H9 (cell line): ENCODE data around the gene PPFIBP1. TPM values are rescaled to one million over a fixed set of nuclear protein-coding genes. Genes with fewer than 3 reads are reported as not detected.

Experiments used
- DNase-seq: peaks from one replicate; pipeline ENCODE4 v3.0.0-alpha.2; 2017
- H2AFZ ChIP-seq: one replicate; pipeline ENCODE4 v1.6.1; 2013; ENCODE audit warnings: mild to moderate bottlenecking, low read length, control low read depth, moderate library complexity
- H2AK5ac ChIP-seq: 2 replicates; pipeline ENCODE4 v1.6.1; 2013; ENCODE audit warnings: low read length, control low read depth, mixed read lengths; ENCODE audit not compliant: insufficient read length
- H2BK120ac ChIP-seq: one replicate; pipeline ENCODE4 v1.6.1; 2013; ENCODE audit warnings: low read depth, mild to moderate bottlenecking, low read length, control low read depth, inconsistent platforms; ENCODE audit not compliant: poor library complexity, severe bottlenecking
- H2BK12ac ChIP-seq: 2 replicates; pipeline ENCODE4 v1.6.1; 2013; ENCODE audit warnings: low read length, control low read depth, mixed read lengths, low read depth; ENCODE audit not compliant: insufficient read length
- H2BK15ac ChIP-seq: 2 replicates; pipeline ENCODE4 v1.6.1; 2013; ENCODE audit warnings: low read depth, low read length, control low read depth
- H2BK20ac ChIP-seq: one replicate; pipeline ENCODE4 v1.6.1; 2013; ENCODE audit warnings: low read depth, mild to moderate bottlenecking, low read length, control low read depth, inconsistent platforms; ENCODE audit not compliant: poor library complexity, severe bottlenecking
- H2BK5ac ChIP-seq: 2 replicates; pipeline ENCODE4 v1.6.1; 2013; ENCODE audit warnings: low read length, control low read depth, mixed read lengths; ENCODE audit not compliant: insufficient read length
- H3K14ac ChIP-seq: 2 replicates; pipeline ENCODE4 v1.6.1; 2013; ENCODE audit warnings: low read length, control low read depth; ENCODE audit not compliant: insufficient read depth
- H3K18ac ChIP-seq: 2 replicates; pipeline ENCODE4 v1.6.1; 2013; ENCODE audit warnings: low read depth, mild to moderate bottlenecking, mixed read lengths, low read length, control low read depth; ENCODE audit not compliant: insufficient read length
- H3K23ac ChIP-seq: 2 replicates; pipeline ENCODE4 v1.6.1; 2013; ENCODE audit warnings: low read length, control low read depth, mixed read lengths, low read depth; ENCODE audit not compliant: insufficient read length
- H3K23me2 ChIP-seq: 2 replicates; pipeline ENCODE4 v1.6.1; 2013; ENCODE audit warnings: low read depth, mild to moderate bottlenecking, mixed read lengths, low read length, control low read depth; ENCODE audit not compliant: insufficient read length, poor library complexity, severe bottlenecking
- H3K27ac ChIP-seq: 2 replicates; pipeline ENCODE4 v1.5.1; 2013; ENCODE audit warnings: low read length, control low read depth, mixed read lengths, low read depth; ENCODE audit not compliant: insufficient read length
- H3K27me3 ChIP-seq: 2 replicates; pipeline ENCODE4 v1.6.1; 2013; ENCODE audit warnings: low read length, control low read depth, inconsistent platforms; ENCODE audit not compliant: insufficient read depth
- H3K4ac ChIP-seq: 2 replicates; pipeline ENCODE4 v1.6.1; 2013; ENCODE audit warnings: low read depth, mild to moderate bottlenecking, control low read depth, inconsistent platforms, low read length, moderate library complexity
- H3K4me1 ChIP-seq: 2 replicates; pipeline ENCODE4 v1.6.1; 2013; ENCODE audit warnings: low read length, control low read depth, inconsistent platforms; ENCODE audit not compliant: insufficient read depth
- H3K4me2 ChIP-seq: 2 replicates; pipeline ENCODE4 v1.6.1; 2013; ENCODE audit warnings: low read length, control low read depth, mixed read lengths; ENCODE audit not compliant: insufficient read length, insufficient read depth
- H3K56ac ChIP-seq: 2 replicates; pipeline ENCODE4 v1.6.1; 2013; ENCODE audit warnings: low read depth, mild to moderate bottlenecking, mixed read lengths, low read length, control low read depth; ENCODE audit not compliant: insufficient read length
- H3K79me1 ChIP-seq: 2 replicates; pipeline ENCODE4 v1.6.1; 2013; ENCODE audit warnings: low read depth, mild to moderate bottlenecking, moderate library complexity, low read length, control low read depth, inconsistent platforms; ENCODE audit not compliant: insufficient read depth, poor library complexity, severe bottlenecking
- H3K79me2 ChIP-seq: 2 replicates; pipeline ENCODE4 v1.6.1; 2013; ENCODE audit warnings: low read length, control low read depth, inconsistent platforms; ENCODE audit not compliant: insufficient read depth
- H3K9ac ChIP-seq: 2 replicates; pipeline ENCODE4 v1.6.1; 2013; ENCODE audit warnings: low read length, control low read depth, mixed read lengths; ENCODE audit not compliant: insufficient read length; ENCODE audit errors: extremely low read depth
- H3K9me3 ChIP-seq: one replicate; pipeline ENCODE4 v1.6.1; 2013; ENCODE audit warnings: low read depth, low read length, inconsistent platforms; ENCODE audit not compliant: control insufficient read depth
- H3T11ph ChIP-seq: one replicate; pipeline ENCODE4 v1.6.1; 2013; ENCODE audit warnings: mild to moderate bottlenecking, low read length, control low read depth, inconsistent platforms
- H4K20me1 ChIP-seq: one replicate; pipeline ENCODE4 v1.6.1; 2013; ENCODE audit not compliant: control insufficient read depth, insufficient read length, insufficient read depth
- H4K5ac ChIP-seq: 2 replicates; pipeline ENCODE4 v1.6.1; 2013; ENCODE audit warnings: low read depth, mild to moderate bottlenecking, mixed read lengths, low read length, control low read depth; ENCODE audit not compliant: insufficient read length
- H4K8ac ChIP-seq: replicated peaks from 2 replicates; pipeline ENCODE4 v1.6.1; 2013; ENCODE audit warnings: low read length, control low read depth, mixed read lengths, low read depth; ENCODE audit not compliant: insufficient read length
- H4K91ac ChIP-seq: 2 replicates; pipeline ENCODE4 v1.6.1; 2013; ENCODE audit warnings: low read depth, mild to moderate bottlenecking, moderate library complexity, mixed read lengths, low read length, control low read depth; ENCODE audit not compliant: insufficient read length
- H3K27ac Mint-ChIP-seq, 3 experiments: 2 replicates in 2 of 3; 3 replicates in 1 of 3; pipeline ENCODE4 v1.8.0; 2020 to 2021; ENCODE audit warnings: mixed read lengths in 3 of 3, mild to moderate bottlenecking in 1 of 3, moderate library complexity in 1 of 3
- H3K27me3 Mint-ChIP-seq: 2 replicates; pipeline ENCODE4 v1.8.0; 2021; ENCODE audit warnings: low read depth, mild to moderate bottlenecking, moderate library complexity, mixed read lengths
- H3K36me3 Mint-ChIP-seq, 3 experiments: 2 replicates in 2 of 3; 3 replicates in 1 of 3; pipeline ENCODE4 v1.8.0; 2020 to 2021; ENCODE audit warnings: low read depth in 3 of 3, mixed read lengths in 3 of 3; ENCODE audit not compliant: insufficient read depth in 1 of 3
- H3K4me1 Mint-ChIP-seq, 2 experiments: 2 replicates each; pipeline ENCODE4 v1.8.0; 2020; ENCODE audit warnings: mixed read lengths in 2 of 2
- H3K4me3 Mint-ChIP-seq, 2 experiments: 2 replicates in 1 of 2; 3 replicates in 1 of 2; pipeline ENCODE4 v1.8.0; 2020 to 2021; ENCODE audit warnings: mild to moderate bottlenecking in 2 of 2, mixed read lengths in 2 of 2, moderate library complexity in 1 of 2
- H3K9me3 Mint-ChIP-seq, 2 experiments: 2 replicates in 1 of 2; 3 replicates in 1 of 2; pipeline ENCODE4 v1.8.0; 2020; ENCODE audit warnings: mild to moderate bottlenecking in 2 of 2, mixed read lengths in 2 of 2, moderate library complexity in 1 of 2
- WGBS: extraction: QIAGEN DNeasy Blood & Tissue Kit; methylation state at CpG from one replicate; pipeline ENCODE4 v1.1.7; 2013; ENCODE audit warnings: missing lambda C conversion rate, low lambda C conversion rate, mixed read lengths; ENCODE audit not compliant: insufficient read length; ENCODE audit errors: extremely low coverage; 5-methylcytosine and 5-hydroxymethylcytosine counted together
- total RNA-seq: library from RNA; stranded (reverse); gene quantifications from 2 replicates; pipeline ENCODE4 v1.2.1, GENCODE V29; 2021
- TF ChIP-seq, protein P1 (sequence below): fragments of 200-600 bp; sonication (generic); conservative IDR thresholded peaks from 3 replicates; pipeline ENCODE4 v1.8.0; 2021; ENCODE audit warnings: antibody characterized with exemption, mild to moderate bottlenecking

The PPFIBP1 gene
- total RNA-seq, 1 experiment from 2014 or later: 29.2 TPM

DNA sequence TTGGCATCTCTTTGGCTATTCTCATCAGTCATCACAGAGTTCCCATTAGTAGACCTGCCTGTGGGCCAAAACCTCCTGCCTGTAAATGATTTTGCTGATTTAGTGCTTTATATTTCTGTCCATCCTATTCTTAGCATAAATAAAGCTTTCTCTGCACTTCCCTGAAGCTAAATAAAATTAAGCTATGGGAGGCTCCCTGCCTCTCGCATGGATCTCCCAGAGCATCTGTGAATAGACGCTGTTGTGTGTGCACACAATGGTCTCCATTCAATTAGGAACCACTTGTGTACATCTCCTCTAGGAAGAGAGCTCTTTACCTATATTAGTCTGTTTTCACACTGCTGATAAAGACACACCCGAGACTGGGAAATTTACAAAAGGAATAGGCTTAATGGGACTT is 80.4 kb downstream of the PPFIBP1 start:
- Histone ChIP-seq H3K9me3 (no peaks in the 10 kb centered on the region), H3K56ac (no peak overlapping the region), H2BK12ac (no peak overlapping the region), H2AK5ac (no peak overlapping the region), H3K4me2 (no peak overlapping the region), H3K79me2 (no peaks in the 10 kb centered on the region), H3T11ph (no peak overlapping the region), H4K20me1 (no peaks in the 10 kb centered on the region), H2AFZ (no peak overlapping the region), H2BK15ac (no peak overlapping the region), H3K27me3 (no peaks in the 10 kb centered on the region), H2BK20ac (no peak overlapping the region), H4K5ac (no peak overlapping the region), H3K23me2 (no peaks in the 10 kb centered on the region), H3K14ac (no peak overlapping the region), H4K91ac (no peak overlapping the region), H4K8ac (no peak overlapping the region), H3K79me1 (peaks cover 2% of the 10 kb centered on the region), H3K18ac (no peak overlapping the region), H3K27ac (no peak overlapping the region), H3K4ac (no peak overlapping the region), H3K4me1 (no peaks in the 10 kb centered on the region; the same call in 1 of the 2 replicates), H2BK120ac (no peak overlapping the region), H3K9ac (no peak overlapping the region), H3K23ac (no peak overlapping the region), H2BK5ac (no peak overlapping the region)
- no CpG with 5 or more reads among the region's 3 CpGs for WGBS
- no peak for DNase-seq
- H3K27me3 Mint-ChIP-seq: no peaks in the 10 kb centered on the region
- H3K27ac Mint-ChIP-seq: no peak overlapping the region
- peaks cover 3% of the 10 kb centered on the region in 2 experiments; a peak in 3 of 4 replicates for H3K4me1 Mint-ChIP-seq
- peaks cover 9 to 14% of the 10 kb centered on the region in 2 experiments; a peak in 4 of 5 replicates for H3K9me3 Mint-ChIP-seq
- TF ChIP-seq, protein P1, sequence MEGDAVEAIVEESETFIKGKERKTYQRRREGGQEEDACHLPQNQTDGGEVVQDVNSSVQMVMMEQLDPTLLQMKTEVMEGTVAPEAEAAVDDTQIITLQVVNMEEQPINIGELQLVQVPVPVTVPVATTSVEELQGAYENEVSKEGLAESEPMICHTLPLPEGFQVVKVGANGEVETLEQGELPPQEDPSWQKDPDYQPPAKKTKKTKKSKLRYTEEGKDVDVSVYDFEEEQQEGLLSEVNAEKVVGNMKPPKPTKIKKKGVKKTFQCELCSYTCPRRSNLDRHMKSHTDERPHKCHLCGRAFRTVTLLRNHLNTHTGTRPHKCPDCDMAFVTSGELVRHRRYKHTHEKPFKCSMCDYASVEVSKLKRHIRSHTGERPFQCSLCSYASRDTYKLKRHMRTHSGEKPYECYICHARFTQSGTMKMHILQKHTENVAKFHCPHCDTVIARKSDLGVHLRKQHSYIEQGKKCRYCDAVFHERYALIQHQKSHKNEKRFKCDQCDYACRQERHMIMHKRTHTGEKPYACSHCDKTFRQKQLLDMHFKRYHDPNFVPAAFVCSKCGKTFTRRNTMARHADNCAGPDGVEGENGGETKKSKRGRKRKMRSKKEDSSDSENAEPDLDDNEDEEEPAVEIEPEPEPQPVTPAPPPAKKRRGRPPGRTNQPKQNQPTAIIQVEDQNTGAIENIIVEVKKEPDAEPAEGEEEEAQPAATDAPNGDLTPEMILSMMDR: no peak
- H3K36me3 Mint-ChIP-seq: peaks cover 9 to 11% (median 11%) of the 10 kb centered on the region in 3 experiments
- no peak overlapping the region for H3K4me3 Mint-ChIP-seq
